H54 (cell line): ENCODE data around the gene CHADL.
"Not testable (repeated sequence)": the region's sequence is repeated elsewhere in the genome, so short reads cannot be mapped to it uniquely, and the experiment has no call there.

ENCODE experiments used
- DNase-seq: peaks from one replicate; pipeline ENCODE4 v3.0.0; 2011; ENCODE audit warnings: low spot score, mixed read lengths; ENCODE audit not compliant: insufficient read length
- FAIRE-seq: peaks from 3 replicates; lab custom pipeline; 2011; peaks lifted over from hg19 to GRCh38; lab: Jason Lieb, UNC
- POLR2A ChIP-seq: IDR thresholded peaks from 2 replicates; pipeline ENCODE4 v1.6.1; 2011; ENCODE audit warnings: low read depth, mild to moderate bottlenecking, low read length

The CHADL gene

DNA sequence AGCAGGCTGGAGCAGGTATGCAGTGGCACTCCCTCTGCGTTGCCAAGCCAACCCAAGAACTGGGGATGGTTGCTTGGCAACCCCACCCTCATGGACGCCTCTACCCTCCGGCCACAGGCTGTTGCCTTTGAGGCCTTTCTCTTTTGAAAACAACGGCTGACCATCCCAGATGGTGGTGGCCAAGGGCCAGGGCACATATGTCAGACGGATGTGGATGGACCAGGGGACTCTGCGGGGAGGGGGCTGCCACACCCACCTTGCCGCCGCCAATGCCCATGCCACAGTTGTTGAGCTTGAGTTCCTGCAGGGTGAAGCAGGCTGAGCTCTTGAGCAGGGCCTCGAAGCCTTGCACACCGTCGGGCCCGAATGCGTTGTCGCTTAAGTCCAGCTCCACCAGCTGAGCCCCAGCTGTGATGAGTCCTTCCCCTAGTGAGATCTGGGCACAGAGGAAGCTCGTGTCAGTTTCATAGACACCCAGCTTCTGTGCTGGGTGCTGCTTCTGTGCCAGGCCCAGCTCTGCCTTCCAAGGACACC is 23.7 kb upstream of the CHADL start:
- FAIRE-seq (no peak), DNase-seq (no peak)
- no peak for TF ChIP-seq POLR2A

DNA sequence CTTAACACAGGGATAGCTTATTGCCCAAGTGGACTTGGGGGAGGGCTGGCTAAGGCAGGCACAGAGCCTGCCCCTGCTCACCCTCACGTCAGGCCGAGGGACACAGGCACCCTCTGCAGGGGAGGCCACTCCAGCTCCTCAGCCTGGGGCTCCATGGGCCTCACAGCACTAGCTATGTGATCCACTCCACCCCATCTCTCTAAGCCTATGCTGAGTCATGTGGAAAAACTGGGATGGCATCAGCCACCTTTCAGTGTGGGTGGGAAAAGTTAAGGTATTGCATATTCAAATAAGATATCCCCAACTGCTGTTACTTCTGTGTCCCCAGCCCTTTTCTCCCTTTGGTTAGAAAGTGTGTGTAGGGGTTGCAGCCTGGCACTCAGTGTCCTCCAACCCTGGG is 23.0 kb upstream of the CHADL start:
- TF ChIP-seq POLR2A: no peak
- FAIRE-seq: no peak
- DNase-seq: no peak

DNA sequence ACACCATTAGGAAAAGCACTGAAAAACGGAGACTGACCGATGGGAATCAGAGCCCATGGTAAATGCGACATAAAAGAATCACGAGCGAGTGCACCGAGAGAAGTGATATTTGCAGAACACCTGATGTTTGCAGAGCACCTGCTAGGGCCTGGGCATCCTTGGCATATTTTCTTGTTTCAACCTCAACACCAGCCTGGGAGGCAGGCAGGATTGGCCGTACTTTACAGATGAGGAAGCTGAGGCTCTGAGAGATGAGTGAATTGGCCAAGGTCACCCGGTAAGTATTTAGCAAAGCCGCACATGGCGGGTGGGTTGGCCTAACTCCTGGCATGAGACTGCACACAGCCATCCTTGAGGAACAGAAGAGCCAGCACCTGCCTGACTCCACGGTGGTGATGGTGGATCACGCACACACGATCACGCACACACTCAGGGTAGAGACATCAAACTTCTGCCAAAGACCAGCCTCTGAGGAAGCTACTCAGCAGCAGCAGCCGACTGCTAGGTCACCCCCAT is 21.6 kb upstream of the CHADL start:
- no peak for TF ChIP-seq POLR2A
- no peak for FAIRE-seq
- no peak for DNase-seq

DNA sequence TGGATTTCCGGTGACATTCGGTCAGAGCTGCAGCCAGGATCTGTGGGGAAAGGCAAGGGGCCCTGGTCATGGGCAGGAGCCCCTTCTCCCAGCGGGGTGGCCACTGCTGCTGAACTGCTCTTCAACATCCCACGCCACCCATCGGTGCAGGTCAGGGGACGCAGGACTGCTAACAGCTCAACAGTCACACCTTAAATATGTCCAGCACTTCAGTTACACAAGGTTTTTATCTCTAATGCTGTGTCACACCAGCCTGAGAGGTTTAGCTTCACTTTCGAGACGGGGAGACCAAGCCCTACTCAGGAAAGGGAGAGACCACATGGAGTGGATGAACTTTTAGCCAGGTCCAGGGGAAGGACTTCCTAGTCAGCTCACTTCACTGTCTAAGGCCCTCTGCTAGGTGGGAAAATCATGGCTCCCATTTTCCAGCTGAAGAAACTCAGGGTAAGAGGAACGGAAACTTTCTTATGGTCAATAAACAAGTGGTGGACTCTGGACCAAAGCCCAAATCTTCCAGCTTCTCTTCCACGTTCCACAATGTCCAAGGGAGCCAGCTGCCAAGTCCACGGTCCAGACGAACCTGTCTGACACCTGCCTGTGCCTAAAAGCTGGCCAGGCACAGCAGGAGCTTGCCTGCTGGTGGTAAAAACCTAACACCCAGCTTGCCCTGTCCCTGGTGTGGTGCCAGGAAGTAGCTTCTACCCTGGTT is 21.0 kb upstream of the CHADL start:
- no peak for DNase-seq
- no peak for TF ChIP-seq POLR2A
- FAIRE-seq: no peak

DNA sequence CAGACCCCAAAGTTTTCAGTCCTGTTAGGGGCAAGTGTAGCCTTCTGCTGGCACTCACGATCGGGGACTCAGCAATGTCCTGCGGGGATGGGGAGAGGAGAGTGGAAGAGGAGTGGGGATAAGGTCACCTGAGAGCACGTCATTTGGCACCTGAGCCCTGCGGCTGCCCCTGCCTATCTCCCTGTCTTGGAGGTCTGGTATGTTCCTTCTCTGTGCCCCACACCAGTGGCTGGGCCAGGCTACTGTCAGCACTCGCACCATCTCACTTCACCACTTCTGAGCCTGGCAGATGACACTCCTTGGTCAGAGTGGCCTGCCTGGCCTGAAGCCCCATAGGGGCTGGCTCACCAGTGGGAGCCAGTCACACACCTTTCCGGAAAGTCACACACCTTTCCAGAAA is 20.1 kb upstream of the CHADL start:
- DNase-seq (no peak), FAIRE-seq (no peak)
- TF ChIP-seq POLR2A: no peak

DNA sequence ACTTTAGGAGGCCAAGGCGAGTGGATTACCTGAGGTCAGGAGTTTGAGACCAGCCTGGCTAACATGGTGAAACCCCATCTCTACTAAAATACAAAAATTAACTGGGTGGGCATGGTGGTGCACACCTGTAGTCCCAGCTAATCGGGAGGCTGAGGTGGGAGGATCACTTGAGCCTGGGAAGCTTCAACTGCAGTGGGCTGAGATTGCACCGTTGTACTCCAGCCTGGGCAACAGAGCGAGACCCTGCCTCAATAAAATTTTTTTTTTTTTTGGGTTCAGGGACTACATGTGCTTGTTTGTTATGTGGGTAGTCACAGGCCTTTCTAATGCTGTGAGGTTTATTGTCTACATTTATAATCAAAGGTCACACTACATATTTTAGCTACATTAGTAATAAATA is 19.0 kb upstream of the CHADL start:
- not testable (repeated sequence) for DNase-seq, FAIRE-seq

DNA sequence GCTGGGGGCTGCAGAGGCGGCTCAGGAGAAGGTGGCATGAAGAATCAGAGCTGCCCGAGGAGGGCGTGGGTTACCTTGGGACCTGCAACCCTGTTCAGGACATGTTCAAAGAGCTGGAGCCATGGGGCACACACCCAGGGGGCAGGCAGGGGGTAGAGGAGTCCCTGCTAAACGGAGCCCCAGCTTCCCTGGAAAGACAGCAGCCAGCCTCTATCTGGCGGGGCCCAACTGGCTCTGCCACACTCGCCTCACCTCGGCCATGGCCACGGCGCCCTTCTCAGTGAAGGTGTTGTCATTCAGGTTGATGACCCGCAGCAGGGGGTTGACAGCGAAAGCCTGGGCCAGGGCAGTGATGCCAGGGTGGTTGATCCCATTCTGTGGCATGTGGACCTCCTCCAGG is 17.0 kb upstream of the CHADL start:
- no peak for FAIRE-seq
- no peak for TF ChIP-seq POLR2A

DNA sequence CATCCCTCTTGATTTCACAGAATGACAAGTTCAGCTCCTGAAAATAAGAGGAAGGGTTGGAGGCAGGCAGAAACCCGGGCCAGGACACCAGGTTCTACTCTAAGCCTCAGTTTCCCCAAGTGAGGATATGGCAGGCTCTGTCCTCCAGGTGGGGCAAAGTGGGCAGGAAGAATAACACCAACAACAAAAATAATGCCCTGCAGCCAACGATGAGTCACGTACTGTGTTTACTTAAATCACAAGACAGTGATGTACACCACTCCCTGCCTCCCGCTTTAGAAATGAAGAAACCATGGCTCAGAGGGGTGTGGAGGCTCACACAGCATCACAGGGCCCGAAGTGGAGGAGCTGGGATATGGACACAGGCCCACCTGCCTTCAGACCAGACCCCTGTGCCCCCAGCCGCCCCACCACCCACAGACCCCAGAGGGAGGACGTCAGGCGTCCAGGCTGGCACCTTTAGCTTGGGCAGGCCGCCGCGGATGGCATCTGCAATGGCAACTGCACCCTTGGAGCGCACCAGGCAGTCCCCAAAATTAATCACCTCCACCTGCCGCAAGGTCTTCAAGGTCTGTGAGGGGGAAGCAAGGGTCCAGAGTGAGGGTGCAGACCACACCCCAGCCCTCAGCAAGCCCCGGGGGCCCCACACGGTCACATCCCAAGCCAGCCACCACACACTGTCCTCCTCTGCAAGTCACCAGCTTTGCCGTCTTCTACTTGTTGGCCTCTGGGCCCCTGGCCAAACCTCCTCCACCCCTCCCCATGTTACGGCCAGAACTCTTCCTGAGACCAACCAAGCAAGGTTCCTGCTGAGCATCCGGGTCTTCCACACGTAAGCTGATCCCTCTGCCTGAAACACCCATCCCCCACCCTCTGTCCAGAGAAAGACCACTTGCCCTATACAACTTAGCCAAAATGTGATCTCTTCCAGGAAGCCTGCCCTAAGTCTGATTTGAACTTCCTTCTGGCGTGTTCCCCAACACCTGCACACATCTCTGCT is 15.8 kb upstream of the CHADL start:
- FAIRE-seq (no peak), DNase-seq (peak; percentile 61)
- no peak for TF ChIP-seq POLR2A

More for the DNA sequence above, 17.0 kb upstream of the CHADL start:
- DNase-seq: no peak

DNA sequence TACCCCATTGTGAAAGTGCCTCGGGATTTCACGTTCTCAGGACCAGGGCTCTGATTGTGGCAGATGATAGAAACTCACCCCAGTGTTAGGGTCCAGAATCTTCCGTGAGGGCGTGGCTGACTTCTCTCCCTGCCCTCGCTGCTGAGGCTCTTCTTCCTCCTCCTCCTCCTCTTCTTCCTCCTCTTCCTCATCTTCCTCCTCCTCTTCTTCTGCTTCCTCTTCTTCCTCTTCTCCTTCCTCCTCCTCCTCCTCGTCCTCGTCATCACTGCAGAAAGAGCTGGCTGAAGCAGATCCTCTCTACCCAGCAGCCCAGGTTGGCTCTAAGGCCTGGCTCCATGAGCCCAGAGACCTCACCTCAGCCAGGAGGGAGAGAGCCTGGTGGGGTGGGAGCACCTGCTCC is 13.5 kb upstream of the CHADL start:
- DNase-seq (no peak), FAIRE-seq (no peak)
- TF ChIP-seq POLR2A: no peak

DNA sequence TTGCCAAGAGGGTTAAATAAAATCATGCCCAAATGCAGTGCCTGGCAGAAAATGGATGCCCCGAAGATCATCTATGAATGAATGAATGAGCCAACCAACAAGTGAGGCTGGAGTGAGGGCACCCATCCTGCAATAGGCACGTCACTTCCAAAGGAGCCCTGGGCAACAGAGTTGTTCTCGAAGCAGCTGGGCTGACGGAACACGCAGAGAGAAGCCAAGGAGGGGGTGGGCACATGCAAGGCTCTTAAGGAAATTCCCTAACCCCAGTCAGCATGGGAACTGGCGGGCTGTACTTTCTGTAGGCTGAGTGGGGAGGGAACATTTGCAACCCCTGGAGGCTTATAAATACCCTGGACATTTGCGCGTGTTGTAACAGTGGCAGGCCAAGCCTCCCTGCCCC is 11.6 kb upstream of the CHADL start:
- FAIRE-seq: no peak
- no peak for DNase-seq

DNA sequence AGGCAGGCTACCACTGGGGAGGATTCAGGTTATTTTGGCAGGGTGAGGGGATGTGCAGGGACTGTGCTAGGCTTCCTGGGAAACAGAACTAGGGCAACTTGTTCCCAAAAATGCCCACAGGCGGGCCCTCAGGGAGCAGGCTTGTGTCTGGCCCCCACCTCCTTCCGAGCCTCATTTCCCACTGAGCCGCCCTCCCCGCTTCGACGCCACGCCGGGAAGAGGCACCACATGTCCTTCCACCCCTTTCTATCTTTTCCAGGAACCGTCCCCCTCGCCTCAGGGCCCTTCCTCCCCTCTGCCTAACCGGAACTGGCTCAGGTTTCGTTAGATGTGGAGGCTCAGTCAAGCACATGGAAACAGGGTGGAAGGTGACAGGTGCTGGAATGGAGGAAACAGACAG is 9.4 kb upstream of the CHADL start:
- no peak for TF ChIP-seq POLR2A
- no peak for FAIRE-seq
- no peak for DNase-seq

More for the DNA sequence above, 11.6 kb upstream of the CHADL start:
- no peak for TF ChIP-seq POLR2A

DNA sequence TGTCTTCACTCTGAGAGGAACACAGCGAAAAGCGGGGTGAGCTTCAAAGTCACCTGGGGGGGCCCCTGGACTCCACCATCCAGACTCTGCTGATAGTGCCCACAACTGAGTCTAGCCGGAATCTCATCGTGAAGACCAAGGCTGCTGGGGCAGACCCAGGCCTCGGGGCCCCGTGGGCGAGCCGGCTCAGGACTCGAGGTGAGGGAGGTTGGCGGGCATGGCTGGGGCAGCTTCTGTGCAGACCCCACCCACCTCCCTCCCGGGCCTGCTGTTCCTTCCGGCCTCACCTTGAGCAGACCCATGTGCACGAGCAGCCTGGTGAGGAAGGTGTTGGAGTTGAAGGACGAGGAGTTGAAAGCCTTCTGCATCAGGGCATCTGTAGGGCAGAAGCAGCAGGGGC is 8.7 kb upstream of the CHADL start:
- TF ChIP-seq POLR2A: no peak
- DNase-seq (no peak), FAIRE-seq (no peak)

DNA sequence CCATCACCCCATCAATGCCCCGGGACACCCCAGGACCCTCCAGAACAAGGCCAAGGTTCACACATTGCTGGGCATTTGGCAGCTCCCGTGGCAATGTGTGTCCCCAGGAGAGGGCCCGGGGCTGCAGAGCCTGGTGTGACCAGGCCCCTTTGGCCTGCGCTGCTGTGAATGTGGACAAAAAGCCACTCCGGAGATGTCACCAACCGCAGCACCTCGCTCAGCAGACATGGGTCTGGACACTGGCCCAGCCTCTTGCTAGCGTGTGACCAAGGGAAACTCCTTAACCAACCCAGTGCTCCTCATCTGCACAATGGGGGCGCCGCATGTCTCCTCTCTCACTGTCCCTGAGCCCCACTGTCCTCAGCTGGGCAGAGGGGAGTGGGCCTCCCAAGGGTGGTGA is 8.0 kb upstream of the CHADL start:
- no peak for FAIRE-seq

DNA sequence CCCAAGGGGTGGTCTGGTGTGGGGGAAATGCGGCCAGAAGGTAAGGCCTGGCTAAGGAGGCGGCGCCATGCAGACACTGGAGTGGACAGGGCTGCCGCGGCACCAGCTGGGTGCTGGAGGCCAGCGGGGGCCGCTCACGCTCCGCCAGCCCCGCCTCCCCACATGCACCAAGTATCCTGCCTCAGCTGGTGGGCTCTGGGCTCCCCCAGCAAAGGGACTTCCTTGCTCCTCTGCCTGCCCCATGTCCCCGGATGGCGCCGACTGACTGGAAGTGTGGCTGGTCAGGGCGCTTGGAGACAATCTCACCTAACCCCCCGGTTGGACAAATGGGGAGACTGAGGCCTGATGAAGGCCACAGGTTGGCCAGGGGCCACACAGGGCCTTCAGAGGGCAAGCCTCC is 7.6 kb upstream of the CHADL start:
- DNase-seq (no peak), FAIRE-seq (no peak)
- no peak for TF ChIP-seq POLR2A

More for the DNA sequence above, 8.0 kb upstream of the CHADL start:
- no peak for TF ChIP-seq POLR2A
- DNase-seq: no peak
